Aorta (tissue), 4 donors: ENCODE results near the gene ZNF467. TPM values are rescaled to one million over a fixed set of nuclear protein-coding genes. Genes with fewer than 3 reads are reported as not detected.

Experiments
- polyA plus RNA-seq, 2 donors: library from polyadenylated mRNA; stranded (reverse); fragments of 200-250 nt; gene quantifications; one replicate each; pipeline ENCODE4 v1.2.3, GENCODE V29; 2013
- total RNA-seq, 2 donors: library from RNA; stranded (reverse); fragmentation: NEBNext Ultra II Directional; extraction: Animal tissue kit (Norgen Biotek cat#: 25700); gene quantifications; one replicate each; pipeline ENCODE4 v1.2.1, GENCODE V29; 2021
- donor health status: healthy with polysubstance abuse.
- donor health status: Bipolar disorder and iron deficiency.
- donor health status: DM: no; HTN: no; CAD: no.
- donor health status: DM: yes; HTN: yes; CAD: no.

ZNF467 gene
- total and polyA plus RNA-seq, 4 donors: 2.1 to 18.5 (median 9.5) TPM

Other genes with a start within 250 kb of the ZNF467 start
- gene ZNF862, start 64.8 kb upstream of the ZNF467 start, total RNA-seq: 10 to 100 TPM; 15.8 to 30.1 TPM
- 1 to 10 TPM; 2.9 to 8.0 TPM for gene ZNF862, start 64.8 kb upstream of the ZNF467 start, polyA plus RNA-seq
- 10 to 100 TPM; 12.2 to 19.9 TPM for gene ATP6V0E2, start 100.4 kb upstream of the ZNF467 start, total RNA-seq
- gene ATP6V0E2, start 100.4 kb upstream of the ZNF467 start, polyA plus RNA-seq: 10 to 100 TPM; 16.0 to 24.3 TPM